GM18951 (cell line): ENCODE results near the gene USF2.

Experiments
- POLR2A ChIP-seq: IDR thresholded peaks from 4 replicates; pipeline ENCODE4 v1.6.1; 2011; ENCODE audit warnings: mild to moderate bottlenecking; ENCODE audit not compliant: insufficient read length, insufficient read depth; ENCODE audit errors: extremely low read depth
- in situ Hi-C: fragments of 300-500 bp; cut with MboI; formaldehyde crosslinking; loops from one replicate; pipeline ENCODE4 v1.12.0; 2022; ENCODE audit warnings: low sequenced_read_pairs, mixed read lengths, inconsistent platforms; ENCODE audit not compliant: unreplicated experiment

The USF2 gene

GRCh38 chr19:35297922-35298321, 29.2 kb downstream of the USF2 start:
- TF ChIP-seq POLR2A, result no peak
- in situ Hi-C loops, result no loop called here

GRCh38 chr19:35298561-35298972, 29.8 kb downstream of the USF2 start:
- TF ChIP-seq POLR2A, result no peak
- in situ Hi-C loops, result no loop called here

- in situ Hi-C loops, result no loop called here
- no peak for TF ChIP-seq POLR2A
These were observed 31.0 kb downstream of the USF2 start for GRCh38 chr19:35299523-35300338.

- in situ Hi-C loops, result no loop called here
- no peak for TF ChIP-seq POLR2A
These were observed 31.5 kb downstream of the USF2 start for GRCh38 chr19:35300339-35300649.

- no peak for TF ChIP-seq POLR2A
- in situ Hi-C loops, result no loop called here
These were observed 33.2 kb downstream of the USF2 start for GRCh38 chr19:35301961-35302360.

GRCh38 chr19:35302446-35302845, 33.7 kb downstream of the USF2 start:
- TF ChIP-seq POLR2A, result no peak
- in situ Hi-C loops, result no loop called here

- TF ChIP-seq POLR2A, result no peak
- in situ Hi-C loops, result no loop called here
These were observed 34.7 kb downstream of the USF2 start for GRCh38 chr19:35303357-35303915.

GRCh38 chr19:35304036-35304435, 35.3 kb downstream of the USF2 start:
- in situ Hi-C loops, result no loop called here
- no peak for TF ChIP-seq POLR2A

GRCh38 chr19:35305181-35305580, 36.4 kb downstream of the USF2 start:
- no peak for TF ChIP-seq POLR2A
- in situ Hi-C loops, result no loop called here

- in situ Hi-C loops, result no loop called here
- TF ChIP-seq POLR2A, result no peak
These were observed 37.9 kb downstream of the USF2 start for GRCh38 chr19:35306473-35307246.

- in situ Hi-C loops, result no loop called here
- no peak for TF ChIP-seq POLR2A
These were observed 39.2 kb downstream of the USF2 start for GRCh38 chr19:35307931-35308330.

- in situ Hi-C loops, result no loop called here
- no peak for TF ChIP-seq POLR2A
These were observed 40.1 kb downstream of the USF2 start for GRCh38 chr19:35308910-35309309.

GRCh38 chr19:35309481-35310279, 40.9 kb downstream of the USF2 start:
- in situ Hi-C loops, result no loop called here
- TF ChIP-seq POLR2A, result no peak
